Pancreas (tissue), 10 donors: ENCODE data around the gene NOP58. TPM values are rescaled to one million over a fixed set of nuclear protein-coding genes. Genes with fewer than 3 reads are reported as not detected.
"Not testable (repeated sequence)": the region's sequence is repeated elsewhere in the genome, so short reads cannot be mapped to it uniquely, and the experiment has no call there.

Experiments
- ATAC-seq, 4 donors: fragments of 200-7000 bp; cut with Tn5 transposase; one replicate each; pipeline versions ENCODE4 v1.8.0 to v1.9.1; 2020; ENCODE audit warnings: mild to moderate bottlenecking in 4 of 4, moderate library complexity in 4 of 4
- DNase-seq, 6 donors: peaks; one replicate each; pipeline ENCODE4 v3.0.0-alpha.2; 2020
- FAIRE-seq: peaks from 2 replicates; lab custom pipeline; 2012; peaks lifted over from hg19 to GRCh38; lab: Jason Lieb, UNC
- H3K27ac ChIP-seq, 4 donors: fragments of 200-600 bp; sonication (generic); 1 replicate in 3 of 4; 2 replicates in 1 of 4; pipeline versions ENCODE4 v1.5.0 to v1.8.0; 2020
- H3K27me3 ChIP-seq, 4 donors: fragments of 200-600 bp; one replicate each; pipeline ENCODE4 v1.8.0; 2021
- H3K36me3 ChIP-seq, 3 donors: fragments of 200-600 bp; sonication (generic) in 1 of 3; one replicate each; pipeline versions ENCODE4 v1.5.0 to v1.8.0; 2020 to 2021
- H3K4me1 ChIP-seq, 3 donors: fragments of 200-600 bp; one replicate each; pipeline ENCODE4 v1.8.0; 2021
- H3K4me3 ChIP-seq, 4 donors: fragments of 200-600 bp; sonication (generic) in 2 of 4; one replicate each; pipeline versions ENCODE4 v1.5.0 to v1.8.0; 2020 to 2021
- H3K9me3 ChIP-seq, 4 donors: fragments of 200-600 bp; one replicate each; pipeline ENCODE4 v1.8.0; 2021
- CTCF ChIP-seq, 4 donors: fragments of 200-600 bp; sonication (generic) in 3 of 4; IDR thresholded peaks; one replicate each; pipeline versions ENCODE4 v1.5.0 to v1.8.0; 2021; ENCODE audit warnings: antibody characterized with exemption in 4 of 4
- WGBS, 2 donors: extraction: QIAGEN DNeasy Blood & Tissue Kit; methylation state at CpG; one replicate each; pipeline ENCODE4 v1.1.7; 2013; 5-methylcytosine and 5-hydroxymethylcytosine counted together
- intact Hi-C, 3 donors: fragments of 100-400 bp; cut with DNase I; formaldehyde crosslinking; loops; one replicate each; pipeline versions ENCODE4 v1.11.1 to v1.14.2; 2022
- polyA plus RNA-seq, 2 donors: library from polyadenylated mRNA; stranded (reverse); fragments of 200-250 nt; gene quantifications; one replicate each; pipeline ENCODE4 v1.2.3, GENCODE V29; 2013
- total RNA-seq, 6 donors: library from RNA; stranded (reverse); fragmentation: NEBNext Ultra II Directional in 4 of 6; extraction: Animal tissue kit (Norgen Biotek cat#: 25700) in 4 of 6; gene quantifications; one replicate each; pipeline versions ENCODE4 v1.2.1 to v1.2.4, GENCODE V29; 2021 to 2023
- donor health status: healthy with polysubstance abuse.
- donor health status: DM: no; HTN: no; CAD: no; lungs with moderate emphysema.
- donor health status: DM: no; HTN: no; CAD: no.
- donor health status: control.
- donor health status: control.
- donor health status: Bipolar disorder and iron deficiency.
- donor health status: DM: yes; HTN: yes; CAD: no.
- donor health status: DM: no; HTN: no; CAD: no.
- donor health status: DM: no; HTN: no; CAD: no.
- donor health status: DM: yes; HTN: yes; CAD: no.

NOP58 gene
- total and polyA plus RNA-seq, 8 donors, result 16.6 to 92.7 (median 30.9) TPM

GRCh38 chr2:202306034-202306433 lies 40.5 kb downstream of the NOP58 start:
- Histone ChIP-seq H3K36me3 (peaks cover 0 to 41% (median 10%) of the 10 kb centered on the region in 3 donors), H3K27me3 (no peaks in the 10 kb centered on the region), H3K4me1 (no peaks in the 10 kb centered on the region), H3K4me3 (no peak overlapping the region), H3K27ac (no peak overlapping the region), H3K9me3 (no peaks in the 10 kb centered on the region)
- ATAC-seq, result no peak
- TF ChIP-seq CTCF (IDR thresholded peaks at IDR 0.05), result no peak
- 96 to 99% methylated on average over 3 of the region's 3 CpGs for WGBS, 2 donors
- intact Hi-C loops, result no loop called here
- no peak for DNase-seq
- FAIRE-seq, result no peak

GRCh38 chr2:202307690-202308089 lies 42.1 kb downstream of the NOP58 start:
- Histone ChIP-seq H3K36me3 (peaks cover 0 to 34% (median 9%) of the 10 kb centered on the region in 3 donors), H3K27me3 (no peaks in the 10 kb centered on the region), H3K9me3 (no peaks in the 10 kb centered on the region), H3K4me3 (no peak overlapping the region), H3K27ac (no peak overlapping the region), H3K4me1 (no peaks in the 10 kb centered on the region)
- intact Hi-C loops, result no loop called here
- FAIRE-seq (no peak), DNase-seq (no peak), ATAC-seq (no peak)
- TF ChIP-seq CTCF (IDR thresholded peaks at IDR 0.05), result no peak
- WGBS, 2 donors, result 87 to 93% methylated on average over 3 of the region's 3 CpGs

GRCh38 chr2:202311823-202312388 lies 46.3 kb downstream of the NOP58 start:
- ATAC-seq (peak in 2 of 4 donors; percentile 60 to 77), FAIRE-seq (no peak), DNase-seq (no peak)
- Histone ChIP-seq H3K4me3 (no peak overlapping the region), H3K9me3 (no peaks in the 10 kb centered on the region), H3K27ac (no peak overlapping the region), H3K4me1 (peaks cover 0 to 9% (median 2%) of the 10 kb centered on the region in 3 donors), H3K36me3 (no peaks in the 10 kb centered on the region), H3K27me3 (no peaks in the 10 kb centered on the region)
- no peak for TF ChIP-seq CTCF (IDR thresholded peaks at IDR 0.05)
- WGBS, 2 donors, result 90 to 92% methylated on average over 4 of the region's 4 CpGs
- intact Hi-C loops, result no loop called here

- Histone ChIP-seq H3K4me1 (peaks cover 0 to 18% (median 11%) of the 10 kb centered on the region in 3 donors), H3K36me3 (no peaks in the 10 kb centered on the region), H3K27me3 (no peaks in the 10 kb centered on the region), H3K9me3 (no peaks in the 10 kb centered on the region), H3K4me3 (no peak overlapping the region), H3K27ac (no peak overlapping the region)
- WGBS, 2 donors, result 97 to 100% methylated on average over 2 of the region's 2 CpGs
- FAIRE-seq, result no peak
- DNase-seq, result no peak
- no peak for TF ChIP-seq CTCF (IDR thresholded peaks at IDR 0.05)
- ATAC-seq, result no peak
- intact Hi-C loops, result no loop called here
These were observed 48.6 kb downstream of the NOP58 start for GRCh38 chr2:202314116-202314515.

- WGBS, 2 donors, result 10 to 13% methylated on average over 6 of the region's 6 CpGs
These were observed 51.7 kb downstream of the NOP58 start for GRCh38 chr2:202317080-202317857.

GRCh38 chr2:202320362-202320761 lies 54.8 kb downstream of the NOP58 start:
- peaks cover 0 to 18% (median 11%) of the 10 kb centered on the region in 3 donors for H3K4me1 ChIP-seq
- H3K27me3 ChIP-seq, H3K9me3 ChIP-seq, H3K27ac ChIP-seq, ATAC-seq, H3K4me3 ChIP-seq, FAIRE-seq, DNase-seq, H3K36me3 ChIP-seq, intact Hi-C loops: not testable (repeated sequence)
- 94 to 97% methylated on average over 3 of the region's 3 CpGs for WGBS, 2 donors

More at GRCh38 chr2:202317080-202317857, 51.7 kb downstream of the NOP58 start:
- no peaks in the 10 kb centered on the region for H3K9me3 ChIP-seq
- TF ChIP-seq CTCF (IDR thresholded peaks at IDR 0.05), result no peak
- H3K27me3 ChIP-seq, result no peaks in the 10 kb centered on the region
- DNase-seq, result peak in 4 of 6 donors; percentile 61 to 78 (median 65)
- no peaks in the 10 kb centered on the region for H3K36me3 ChIP-seq
- no peak overlapping the region for H3K4me3 ChIP-seq
- intact Hi-C loops, result no loop called here
- peak overlapping the region in 2 of 4 donors; percentile 38 to 59 for H3K27ac ChIP-seq
- ATAC-seq, result peak; percentile 66 to 89 (median 88)
- no peak for FAIRE-seq
- peaks cover 0 to 18% (median 11%) of the 10 kb centered on the region in 3 donors for H3K4me1 ChIP-seq
